Pancreas (tissue), 10 donors: ENCODE data around the gene AP3D1. TPM values are rescaled to one million over a fixed set of nuclear protein-coding genes. Genes with fewer than 3 reads are reported as not detected.
A peak's percentile ranks its signal among the peaks of the same experiment; 100 is the strongest.

Experiments
- ATAC-seq, 4 donors: fragments of 200-7000 bp; cut with Tn5 transposase; one replicate each; pipeline versions ENCODE4 v1.8.0 to v1.9.1; 2020; ENCODE audit warnings: mild to moderate bottlenecking in 4 of 4, moderate library complexity in 4 of 4
- DNase-seq, 6 donors: peaks; one replicate each; pipeline ENCODE4 v3.0.0-alpha.2; 2020
- FAIRE-seq: peaks from 2 replicates; lab custom pipeline; 2012; peaks lifted over from hg19 to GRCh38; lab: Jason Lieb, UNC
- H3K27ac ChIP-seq, 4 donors: fragments of 200-600 bp; sonication (generic); 1 replicate in 3 of 4; 2 replicates in 1 of 4; pipeline versions ENCODE4 v1.5.0 to v1.8.0; 2020
- H3K27me3 ChIP-seq, 4 donors: fragments of 200-600 bp; one replicate each; pipeline ENCODE4 v1.8.0; 2021
- H3K36me3 ChIP-seq, 3 donors: fragments of 200-600 bp; sonication (generic) in 1 of 3; one replicate each; pipeline versions ENCODE4 v1.5.0 to v1.8.0; 2020 to 2021
- H3K4me1 ChIP-seq, 3 donors: fragments of 200-600 bp; one replicate each; pipeline ENCODE4 v1.8.0; 2021
- H3K4me3 ChIP-seq, 4 donors: fragments of 200-600 bp; sonication (generic) in 2 of 4; one replicate each; pipeline versions ENCODE4 v1.5.0 to v1.8.0; 2020 to 2021
- H3K9me3 ChIP-seq, 4 donors: fragments of 200-600 bp; one replicate each; pipeline ENCODE4 v1.8.0; 2021
- CTCF ChIP-seq, 4 donors: fragments of 200-600 bp; sonication (generic) in 3 of 4; IDR thresholded peaks; one replicate each; pipeline versions ENCODE4 v1.5.0 to v1.8.0; 2021; ENCODE audit warnings: antibody characterized with exemption in 4 of 4
- WGBS, 2 donors: extraction: QIAGEN DNeasy Blood & Tissue Kit; methylation state at CpG; one replicate each; pipeline ENCODE4 v1.1.7; 2013; 5-methylcytosine and 5-hydroxymethylcytosine counted together
- intact Hi-C, 3 donors: fragments of 100-400 bp; cut with DNase I; formaldehyde crosslinking; loops; one replicate each; pipeline versions ENCODE4 v1.11.1 to v1.14.2; 2022
- polyA plus RNA-seq, 2 donors: library from polyadenylated mRNA; stranded (reverse); fragments of 200-250 nt; gene quantifications; one replicate each; pipeline ENCODE4 v1.2.3, GENCODE V29; 2013
- total RNA-seq, 6 donors: library from RNA; stranded (reverse); fragmentation: NEBNext Ultra II Directional in 4 of 6; extraction: Animal tissue kit (Norgen Biotek cat#: 25700) in 4 of 6; gene quantifications; one replicate each; pipeline versions ENCODE4 v1.2.1 to v1.2.4, GENCODE V29; 2021 to 2023
- donor health status: healthy with polysubstance abuse.
- donor health status: DM: no; HTN: no; CAD: no; lungs with moderate emphysema.
- donor health status: DM: no; HTN: no; CAD: no.
- donor health status: control.
- donor health status: control.
- donor health status: Bipolar disorder and iron deficiency.
- donor health status: DM: yes; HTN: yes; CAD: no.
- donor health status: DM: no; HTN: no; CAD: no.
- donor health status: DM: no; HTN: no; CAD: no.
- donor health status: DM: yes; HTN: yes; CAD: no.

Gene AP3D1
- total and polyA plus RNA-seq, 8 donors = 75.2 to 105 (median 88.0) TPM

- Histone ChIP-seq H3K4me1 (no peaks in the 10 kb centered on the region), H3K36me3 (peaks cover 6 to 85% (median 45%) of the 10 kb centered on the region in 3 donors), H3K4me3 (no peak overlapping the region), H3K27ac (no peak overlapping the region), H3K27me3 (no peaks in the 10 kb centered on the region), H3K9me3 (no peaks in the 10 kb centered on the region)
- no peak for TF ChIP-seq CTCF (IDR thresholded peaks at IDR 0.05)
- WGBS, 2 donors = 73 to 79% methylated on average over 30 to 31 of the region's 31 CpGs
- intact Hi-C loops = no loop called here
- DNase-seq (peak in 1 of 6 donors; percentile 63), ATAC-seq (no peak), FAIRE-seq (no peak)
Measured at GRCh38 chr19:2119921-2120785, 31.2 kb downstream of the AP3D1 start.

GRCh38 chr19:2118438-2118837, 32.9 kb downstream of the AP3D1 start:
- no peak for DNase-seq
- H3K9me3 ChIP-seq = no peaks in the 10 kb centered on the region

GRCh38 chr19:2117215-2117960, 34.0 kb downstream of the AP3D1 start:
- intact Hi-C loops = no loop called here
- DNase-seq = peak; percentile 82 to 97 (median 94)
- Histone ChIP-seq H3K4me3 (no peak overlapping the region), H3K4me1 (no peaks in the 10 kb centered on the region), H3K27ac (peak overlapping the region; percentile 52 to 70 (median 64)), H3K9me3 (no peaks in the 10 kb centered on the region), H3K27me3 (no peaks in the 10 kb centered on the region), H3K36me3 (peaks cover 6 to 93% (median 70%) of the 10 kb centered on the region in 3 donors)
- peak; percentile 87 to 95 (median 94) for ATAC-seq
- no peak for TF ChIP-seq CTCF (IDR thresholded peaks at IDR 0.05)
- FAIRE-seq = no peak
- 56 to 61% methylated on average over 24 to 27 of the region's 27 CpGs for WGBS, 2 donors

More at GRCh38 chr19:2118438-2118837, 32.9 kb downstream of the AP3D1 start:
- Histone ChIP-seq H3K27ac (peak overlapping the region in 2 of 4 donors; percentile 52 to 62), H3K36me3 (peaks cover 6 to 93% (median 62%) of the 10 kb centered on the region in 3 donors), H3K4me3 (no peak overlapping the region), H3K27me3 (no peaks in the 10 kb centered on the region), H3K4me1 (no peaks in the 10 kb centered on the region)
- WGBS, 2 donors = 96% methylated on average over 18 of the region's 18 CpGs
- FAIRE-seq = no peak
- no peak for ATAC-seq
- intact Hi-C loops = no loop called here
- TF ChIP-seq CTCF (IDR thresholded peaks at IDR 0.05) = no peak

GRCh38 chr19:2116507-2116906, 34.9 kb downstream of the AP3D1 start:
- H3K9me3 ChIP-seq = no peaks in the 10 kb centered on the region
- ATAC-seq (no peak), DNase-seq (peak in 2 of 6 donors; percentile 39 to 76), FAIRE-seq (no peak)
- no peaks in the 10 kb centered on the region for H3K27me3 ChIP-seq
- H3K27ac ChIP-seq = no peak overlapping the region
- intact Hi-C loops = no loop called here
- no peaks in the 10 kb centered on the region for H3K4me1 ChIP-seq
- no peak for TF ChIP-seq CTCF (IDR thresholded peaks at IDR 0.05)
- peaks cover 7 to 93% (median 75%) of the 10 kb centered on the region in 3 donors for H3K36me3 ChIP-seq
- 91 to 93% methylated on average over 25 of the region's 25 CpGs for WGBS, 2 donors
- no peak overlapping the region for H3K4me3 ChIP-seq
